H1 (cell line): Measurements from ENCODE around the gene RNU6-9. TPM values are rescaled to one million over a fixed set of nuclear protein-coding genes. Genes with fewer than 3 reads are reported as not detected.

Source experiments
- CTCF ChIA-PET: fragments of 300-600 bp; sonication (Branson Sonifier 250); formaldehyde crosslinking; loops from one replicate; lab custom pipeline; 2021; ENCODE audit not compliant: partially characterized antibody; lab: Charles Lee
- POLR2A ChIA-PET: fragments of 300-600 bp; sonication (Branson Sonifier 250); formaldehyde crosslinking; loops from one replicate; lab custom pipeline; 2021; ENCODE audit warnings: inconsistent platforms; ENCODE audit not compliant: partially characterized antibody; lab: Charles Lee
- DNase-seq, 2 experiments: peaks; one replicate each; pipeline versions ENCODE4 v3.0.0 to v3.0.0-alpha.2; 2010 to 2022; ENCODE audit warnings: low spot score in 2 of 2, low read depth in 1 of 2, mixed read lengths in 1 of 2
- FAIRE-seq: peaks from 2 replicates; lab custom pipeline; 2011; peaks lifted over from hg19 to GRCh38; lab: Jason Lieb, UNC
- H2AFZ ChIP-seq: 2 replicates; pipeline ENCODE4 v1.8.1; 2012; ENCODE audit warnings: low read length, inconsistent platforms
- H2AK5ac ChIP-seq: 2 replicates; pipeline ENCODE4 v1.6.1; 2013; ENCODE audit warnings: low read depth, low read length
- H2BK120ac ChIP-seq: replicated peaks from 2 replicates; pipeline ENCODE3; 2013; ENCODE audit warnings: low read depth, low read length, inconsistent platforms
- H2BK12ac ChIP-seq: 2 replicates; pipeline ENCODE4 v1.6.1; 2013; ENCODE audit warnings: low read depth, low read length
- H2BK15ac ChIP-seq: 2 replicates; pipeline ENCODE4 v1.6.1; 2013; ENCODE audit warnings: low read length
- H2BK20ac ChIP-seq: 2 replicates; pipeline ENCODE4 v1.6.1; 2013; ENCODE audit warnings: low read length
- H2BK5ac ChIP-seq: 2 replicates; pipeline ENCODE4 v1.6.1; 2013; ENCODE audit warnings: low read depth, low read length
- H3K14ac ChIP-seq: 2 replicates; pipeline ENCODE4 v1.6.1; 2013; ENCODE audit warnings: inconsistent platforms; ENCODE audit not compliant: insufficient read length
- H3K18ac ChIP-seq: 2 replicates; pipeline ENCODE4 v1.6.1; 2013; ENCODE audit warnings: low read length; ENCODE audit errors: extremely low read depth
- H3K23ac ChIP-seq: 2 replicates; pipeline ENCODE4 v1.6.1; 2013; ENCODE audit warnings: inconsistent platforms; ENCODE audit not compliant: insufficient read length
- H3K23me2 ChIP-seq: 2 replicates; pipeline ENCODE4 v1.6.1; 2013; ENCODE audit warnings: low read depth, low read length
- H3K27ac ChIP-seq: 2 replicates; pipeline ENCODE4 v1.6.1; 2011; ENCODE audit warnings: low read depth, low read length, inconsistent platforms
- H3K27me3 ChIP-seq, 4 experiments: replicated peaks in 1 of 4; 1 replicate in 1 of 4; 2 replicates in 3 of 4; pipeline versions ENCODE4 v1.6.1 to v1.8.1; 2011 to 2013; ENCODE audit warnings: low read length in 3 of 4, mild to moderate bottlenecking in 3 of 4, inconsistent platforms in 2 of 4, mixed read lengths in 2 of 4, moderate library complexity in 1 of 4; ENCODE audit not compliant: control insufficient read depth in 3 of 4, insufficient read depth in 3 of 4; ENCODE audit errors: extremely low read depth in 1 of 4
- H3K36me3 ChIP-seq, 4 experiments: 2 replicates each; pipeline versions ENCODE4 v1.6.1 to v1.8.1; 2011 to 2013; ENCODE audit warnings: mild to moderate bottlenecking in 4 of 4, low read length in 3 of 4, moderate library complexity in 2 of 4, control low read depth in 1 of 4, inconsistent platforms in 1 of 4; ENCODE audit not compliant: insufficient read depth in 4 of 4, control insufficient read depth in 2 of 4
- H3K4ac ChIP-seq: replicated peaks from 2 replicates; pipeline ENCODE3; 2013; ENCODE audit warnings: low read length, low read depth, mixed read lengths, inconsistent platforms; ENCODE audit not compliant: insufficient read length
- H3K4me1 ChIP-seq, 4 experiments: replicated peaks in 1 of 4; 1 replicate in 1 of 4; 2 replicates in 3 of 4; pipeline versions ENCODE4 v1.6.1 to v1.8.1; 2011 to 2013; ENCODE audit warnings: low read length in 3 of 4, inconsistent platforms in 2 of 4, mixed read lengths in 1 of 4; ENCODE audit not compliant: insufficient read depth in 4 of 4, control insufficient read depth in 3 of 4
- H3K4me2 ChIP-seq, 2 experiments: 2 replicates each; pipeline versions ENCODE4 v1.6.1 to v1.8.1; 2011 to 2013; ENCODE audit warnings: low read depth in 2 of 2, low read length in 2 of 2, control low read depth in 1 of 2, inconsistent platforms in 1 of 2, mild to moderate bottlenecking in 1 of 2; ENCODE audit not compliant: insufficient read depth in 1 of 2
- H3K4me3 ChIP-seq, 4 experiments: fragments of 200-600, 300-600 bp in 1 of 4; sonication (generic), shearing (Covaris generic), sonication (Bioruptor Twin) in 1 of 4; 2 replicates each; pipeline versions ENCODE4 v1.5.1 to v1.8.1; 2011 to 2016; ENCODE audit warnings: low read length in 4 of 4, low read depth in 3 of 4, control low read depth in 2 of 4, inconsistent platforms in 2 of 4, mild to moderate bottlenecking in 2 of 4, mixed read lengths in 1 of 4, moderate library complexity in 1 of 4; ENCODE audit not compliant: insufficient read depth in 2 of 4; ENCODE audit errors: extremely low read depth in 1 of 4
- H3K56ac ChIP-seq: replicated peaks from 2 replicates; pipeline ENCODE3; 2013; ENCODE audit warnings: low read depth, mild to moderate bottlenecking, mixed read lengths, low read length, inconsistent platforms; ENCODE audit not compliant: insufficient read length
- H3K79me1 ChIP-seq: 2 replicates; pipeline ENCODE4 v1.6.1; 2013; ENCODE audit warnings: low read depth, low read length, control low read depth
- H3K79me2 ChIP-seq, 2 experiments: 2 replicates each; pipeline versions ENCODE4 v1.6.1 to v1.8.1; 2012 to 2013; ENCODE audit warnings: low read length in 2 of 2, mild to moderate bottlenecking in 2 of 2, inconsistent platforms in 1 of 2; ENCODE audit not compliant: insufficient read depth in 2 of 2, control insufficient read depth in 1 of 2
- H3K9ac ChIP-seq, 4 experiments: replicated peaks in 1 of 4; 1 replicate in 1 of 4; 2 replicates in 3 of 4; pipeline versions ENCODE4 v1.6.1 to v1.8.1; 2011 to 2013; ENCODE audit warnings: low read depth in 3 of 4, low read length in 3 of 4, control low read depth in 2 of 4, mild to moderate bottlenecking in 2 of 4, moderate library complexity in 2 of 4, inconsistent platforms in 1 of 4; ENCODE audit errors: extremely low read depth in 1 of 4
- H3K9me3 ChIP-seq, 2 experiments: 2 replicates each; pipeline versions ENCODE4 v1.6.1 to v1.8.1; 2012 to 2013; ENCODE audit warnings: mild to moderate bottlenecking in 2 of 2, moderate library complexity in 2 of 2, control low read depth in 1 of 2, inconsistent platforms in 1 of 2, low read depth in 1 of 2, low read length in 1 of 2, mixed read lengths in 1 of 2; ENCODE audit not compliant: insufficient read depth in 2 of 2
- H4K20me1 ChIP-seq, 2 experiments: replicated peaks in 1 of 2; 2 replicates each; pipeline versions ENCODE3 to v1.8.1; 2011 to 2013; ENCODE audit warnings: inconsistent platforms in 2 of 2, low read length in 2 of 2, mild to moderate bottlenecking in 1 of 2; ENCODE audit not compliant: insufficient read depth in 2 of 2, control insufficient read depth in 1 of 2
- H4K5ac ChIP-seq: 2 replicates; pipeline ENCODE4 v1.6.1; 2013; ENCODE audit warnings: low read length, low read depth, mixed read lengths, inconsistent platforms; ENCODE audit not compliant: insufficient read length
- H4K8ac ChIP-seq: 2 replicates; pipeline ENCODE4 v1.8.0; 2013; ENCODE audit warnings: mild to moderate bottlenecking, moderate library complexity, low read length, inconsistent platforms; ENCODE audit not compliant: insufficient read depth; ENCODE audit errors: extremely low read depth
- H4K91ac ChIP-seq: replicated peaks from 2 replicates; pipeline ENCODE3; 2013; ENCODE audit warnings: low read length, mixed read lengths, inconsistent platforms; ENCODE audit not compliant: insufficient read length
- CHD1 ChIP-seq: IDR thresholded peaks from 2 replicates; pipeline ENCODE4 v1.6.1; 2012; ENCODE audit warnings: low read depth, low read length, improper control_type of control experiment
- KDM1A ChIP-seq: fragments of 200-600, 300-600 bp; sonication (generic); IDR thresholded peaks from 2 replicates; pipeline ENCODE4 v1.7.1; 2016; ENCODE audit warnings: mild to moderate bottlenecking, low read length, borderline replicate concordance
- WGBS, 2 experiments: shearing (Covaris generic) in 1 of 2; methylation state at CpG; one replicate each; pipeline versions ENCODE4 v1.1.6 to v1.1.7; 2013 to 2015; ENCODE audit warnings: low lambda C conversion rate in 2 of 2, mixed read lengths in 2 of 2, inconsistent platforms in 1 of 2, low coverage in 1 of 2, missing lambda C conversion rate in 1 of 2; ENCODE audit not compliant: insufficient replicate concordance in 2 of 2, insufficient coverage in 1 of 2, insufficient read length in 1 of 2; ENCODE audit errors: extremely low coverage in 1 of 2, missing lambda C conversion rate in 1 of 2; 5-methylcytosine and 5-hydroxymethylcytosine counted together
- polyA plus RNA-seq, 7 experiments: library from polyadenylated mRNA; depleted of rRNA in 3 of 7; stranded (reverse) in 5 of 7; unstranded in 2 of 7; fragments of >200 nt in 5 of 7; fragments of 200-250 nt in 2 of 7; gene quantifications; 1 replicate in 5 of 7; 2 replicates in 1 of 7; 4 replicates in 1 of 7; pipeline versions ENCODE4 v1.2.1 to v1.2.3, GENCODE V29; 2011 to 2013; ENCODE audit warnings: missing spikeins in 2 of 7, mixed read lengths in 2 of 7
- total RNA-seq: library from RNA; stranded (reverse); fragmentation: NEBNext Ultra II Directional; extraction: Animal tissue kit (Norgen Biotek cat#: 25700); gene quantifications from 2 replicates; pipeline ENCODE4 v1.2.1, GENCODE V29; 2021

RNU6-9 gene
- total and polyA plus RNA-seq, 2 of the 8 experiments (the other 6 are each of a cell fraction or from before 2014, with no cell fraction given): not detected

DNA sequence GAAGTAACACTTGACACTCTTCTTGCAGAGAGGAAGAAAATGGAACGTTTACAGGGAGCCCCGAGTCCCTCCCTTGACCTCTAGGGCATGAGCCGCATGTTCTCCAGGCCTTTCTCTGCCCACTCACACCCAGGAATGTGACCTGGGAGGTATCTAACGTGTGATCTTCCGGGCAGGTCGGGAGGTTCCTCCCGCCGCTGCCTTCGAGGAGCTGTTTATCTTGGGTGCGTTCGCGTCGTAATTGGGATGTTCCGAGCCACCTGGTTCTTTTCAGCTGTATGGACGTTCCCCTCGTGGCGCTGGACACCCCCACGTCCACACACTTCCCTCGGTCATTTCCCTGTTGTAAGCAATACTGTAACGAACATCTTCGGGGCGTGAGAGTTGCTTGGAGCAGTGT, 46.2 kb downstream of the RNU6-9 start:
- Histone ChIP-seq H3K36me3 (peaks cover 3 to 13% (median 5%) of the 10 kb centered on the region in 4 experiments; a peak in 7 of 8 replicates), H3K27me3 (no peaks in the 10 kb centered on the region), H3K79me1 (peaks cover 16% of the 10 kb centered on the region), H2AK5ac (no peak overlapping the region), H2BK5ac (peak overlapping the region; percentile 56; the same call in 1 of the 2 replicates), H2AFZ (no peak overlapping the region), H3K4me3 (no peak overlapping the region), H3K9me3 (no peaks in the 10 kb centered on the region), H4K5ac (no peak overlapping the region), H3K23me2 (no peaks in the 10 kb centered on the region), H2BK15ac (no peak overlapping the region), H4K20me1 (peaks cover 7 to 41% of the 10 kb centered on the region in 2 experiments), H3K4me2 (no peak overlapping the region), H4K8ac (no peak overlapping the region), H3K23ac (no peak overlapping the region), H3K79me2 (peaks cover 5 to 67% of the 10 kb centered on the region in 2 experiments), H2BK120ac (no peak overlapping the region), H2BK20ac (no peak overlapping the region), H3K4me1 (no peaks in the 10 kb centered on the region), H3K4ac (no peak overlapping the region), H3K56ac (no peak overlapping the region), H3K14ac (no peak overlapping the region), H3K27ac (no peak overlapping the region; the same call in 1 of the 2 replicates), H3K18ac (no peak overlapping the region), H3K9ac (no peak overlapping the region), H2BK12ac (no peak overlapping the region), H4K91ac (no peak overlapping the region)
- ChIA-PET CTCF (interaction anchor here (0.6 to 2.5 kb wide), 4 partner anchors 8 to 1974 kb away, joined by 3 to 15 read pairs (median 5); no protein-coding TSS in a partner anchor), POLR2A (interaction anchor here (1.1 to 2.9 kb wide), 5 partner anchors 9 to 45 kb away, joined by 3 to 8 read pairs (median 4); partner anchors contain the start of gene WDR18)
- TF ChIP-seq KDM1A (no peak), CHD1 (no peak)
- 94% methylated on average over 22 of the region's 22 CpGs; no CpG with 5 or more reads in 1 of the 2 experiments for WGBS, 2 experiments
- FAIRE-seq (no peak), DNase-seq (no peak)
